KMS-11 (cell line): ENCODE data around the gene FKBP4.

Source experiments
- H2AFZ ChIP-seq: fragments of 200-600 bp; sonication (generic); 2 replicates; pipeline ENCODE4 v1.6.1; 2016; ENCODE audit warnings: antibody characterized with exemption, mixed run types, low read depth
- H3K27ac ChIP-seq: fragments of 200-600 bp; sonication (generic); 2 replicates; pipeline ENCODE4 v1.6.1; 2016; ENCODE audit warnings: mild to moderate bottlenecking, mixed run types
- H3K27me3 ChIP-seq: fragments of 200-600 bp; sonication (generic); 2 replicates; pipeline ENCODE4 v1.6.1; 2017; ENCODE audit warnings: mild to moderate bottlenecking, low read depth, mixed run types, moderate library complexity; ENCODE audit not compliant: insufficient read depth
- H3K36me3 ChIP-seq: fragments of 200-600 bp; sonication (generic); 2 replicates; pipeline ENCODE4 v1.6.1; 2017; ENCODE audit warnings: mild to moderate bottlenecking, mixed run types; ENCODE audit not compliant: insufficient read depth
- H3K4me1 ChIP-seq: fragments of 200-600 bp; sonication (generic); 2 replicates; pipeline ENCODE4 v1.6.1; 2016; ENCODE audit warnings: mild to moderate bottlenecking, low read depth, mixed run types; ENCODE audit not compliant: poor library complexity, severe bottlenecking
- H3K4me2 ChIP-seq: fragments of 200-600 bp; sonication (generic); 2 replicates; pipeline ENCODE4 v1.7.0; 2016; ENCODE audit warnings: mild to moderate bottlenecking, mixed run types
- H3K4me3 ChIP-seq: fragments of 200-600 bp; sonication (generic); IDR thresholded peaks from 2 replicates; pipeline ENCODE4 v1.6.1; 2017; ENCODE audit warnings: low read depth, low read length, mixed read lengths; ENCODE audit not compliant: insufficient read depth
- H3K79me2 ChIP-seq: fragments of 200-600 bp; sonication (generic); 2 replicates; pipeline ENCODE4 v1.6.1; 2016; ENCODE audit warnings: low read depth, mixed run types; ENCODE audit not compliant: insufficient read depth
- H3K9ac ChIP-seq: fragments of 200-600 bp; sonication (generic); 2 replicates; pipeline ENCODE4 v1.6.1; 2016; ENCODE audit warnings: mild to moderate bottlenecking, mixed run types
- H4K20me1 ChIP-seq: fragments of 200-600 bp; sonication (generic); 2 replicates; pipeline ENCODE4 v1.6.1; 2016; ENCODE audit warnings: mild to moderate bottlenecking, mixed run types; ENCODE audit not compliant: insufficient read depth
- TF ChIP-seq, protein P1 (sequence below): fragments of 200-600 bp; sonication (generic); conservative IDR thresholded peaks from 2 replicates; pipeline ENCODE4 v1.6.1; 2017; ENCODE audit warnings: low read depth, mild to moderate bottlenecking, antibody characterized with exemption, low read length, moderate library complexity, mixed read lengths

The FKBP4 gene

GRCh38 chr12:2826036-2826435 lies 31.3 kb downstream of the FKBP4 start:
- TF ChIP-seq, protein P1, sequence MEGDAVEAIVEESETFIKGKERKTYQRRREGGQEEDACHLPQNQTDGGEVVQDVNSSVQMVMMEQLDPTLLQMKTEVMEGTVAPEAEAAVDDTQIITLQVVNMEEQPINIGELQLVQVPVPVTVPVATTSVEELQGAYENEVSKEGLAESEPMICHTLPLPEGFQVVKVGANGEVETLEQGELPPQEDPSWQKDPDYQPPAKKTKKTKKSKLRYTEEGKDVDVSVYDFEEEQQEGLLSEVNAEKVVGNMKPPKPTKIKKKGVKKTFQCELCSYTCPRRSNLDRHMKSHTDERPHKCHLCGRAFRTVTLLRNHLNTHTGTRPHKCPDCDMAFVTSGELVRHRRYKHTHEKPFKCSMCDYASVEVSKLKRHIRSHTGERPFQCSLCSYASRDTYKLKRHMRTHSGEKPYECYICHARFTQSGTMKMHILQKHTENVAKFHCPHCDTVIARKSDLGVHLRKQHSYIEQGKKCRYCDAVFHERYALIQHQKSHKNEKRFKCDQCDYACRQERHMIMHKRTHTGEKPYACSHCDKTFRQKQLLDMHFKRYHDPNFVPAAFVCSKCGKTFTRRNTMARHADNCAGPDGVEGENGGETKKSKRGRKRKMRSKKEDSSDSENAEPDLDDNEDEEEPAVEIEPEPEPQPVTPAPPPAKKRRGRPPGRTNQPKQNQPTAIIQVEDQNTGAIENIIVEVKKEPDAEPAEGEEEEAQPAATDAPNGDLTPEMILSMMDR, result no peak
- no peak overlapping the region for H3K4me3 ChIP-seq
- no peaks in the 10 kb centered on the region for H3K36me3 ChIP-seq
- no peak overlapping the region for H2AFZ ChIP-seq
- no peaks in the 10 kb centered on the region for H3K79me2 ChIP-seq
- H3K27me3 ChIP-seq, result no peaks in the 10 kb centered on the region
- no peaks in the 10 kb centered on the region for H4K20me1 ChIP-seq
- H3K9ac ChIP-seq, result no peak overlapping the region
- H3K4me1 ChIP-seq, result no peaks in the 10 kb centered on the region
- no peak overlapping the region for H3K27ac ChIP-seq
- H3K4me2 ChIP-seq, result no peak overlapping the region

GRCh38 chr12:2826721-2827515 lies 32.1 kb downstream of the FKBP4 start:
- no peaks in the 10 kb centered on the region for H3K4me1 ChIP-seq
- H3K27ac ChIP-seq, result no peak overlapping the region
- no peak overlapping the region for H3K9ac ChIP-seq
- no peaks in the 10 kb centered on the region for H4K20me1 ChIP-seq
- no peak overlapping the region for H3K4me3 ChIP-seq
- TF ChIP-seq, protein P1, result no peak
- no peak overlapping the region for H2AFZ ChIP-seq
- H3K79me2 ChIP-seq, result no peaks in the 10 kb centered on the region
- no peak overlapping the region for H3K4me2 ChIP-seq
- H3K36me3 ChIP-seq, result no peaks in the 10 kb centered on the region
- no peaks in the 10 kb centered on the region for H3K27me3 ChIP-seq

DNA sequence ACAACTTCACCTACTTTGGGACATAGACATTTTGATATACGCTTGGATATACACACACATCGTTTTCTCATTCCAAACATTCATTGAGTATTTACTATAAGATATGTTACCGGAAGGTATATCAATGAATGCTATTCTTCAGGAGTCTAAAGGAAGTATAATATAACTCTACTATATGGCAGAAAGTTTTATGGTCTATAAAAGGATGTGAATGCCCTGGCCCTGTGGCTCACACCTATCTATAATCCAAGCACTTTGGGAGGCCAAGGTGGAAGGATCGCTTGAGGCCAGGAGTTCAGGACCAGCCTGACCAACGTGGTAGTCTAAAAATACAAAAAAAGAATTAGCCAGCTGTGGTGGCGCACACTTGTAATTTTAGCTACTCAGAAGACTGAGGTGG lies 34.5 kb downstream of the FKBP4 start:
- H3K27ac ChIP-seq, result no peak overlapping the region
- H3K79me2 ChIP-seq, result no peaks in the 10 kb centered on the region
- H3K4me2 ChIP-seq, result no peak overlapping the region
- H3K27me3 ChIP-seq, result no peaks in the 10 kb centered on the region
- H2AFZ ChIP-seq, result no peak overlapping the region
- TF ChIP-seq, protein P1, result no peak
- H3K9ac ChIP-seq, result no peak overlapping the region
- H3K4me1 ChIP-seq, result no peaks in the 10 kb centered on the region
- no peak overlapping the region for H3K4me3 ChIP-seq
- H4K20me1 ChIP-seq, result no peaks in the 10 kb centered on the region
- no peaks in the 10 kb centered on the region for H3K36me3 ChIP-seq

DNA sequence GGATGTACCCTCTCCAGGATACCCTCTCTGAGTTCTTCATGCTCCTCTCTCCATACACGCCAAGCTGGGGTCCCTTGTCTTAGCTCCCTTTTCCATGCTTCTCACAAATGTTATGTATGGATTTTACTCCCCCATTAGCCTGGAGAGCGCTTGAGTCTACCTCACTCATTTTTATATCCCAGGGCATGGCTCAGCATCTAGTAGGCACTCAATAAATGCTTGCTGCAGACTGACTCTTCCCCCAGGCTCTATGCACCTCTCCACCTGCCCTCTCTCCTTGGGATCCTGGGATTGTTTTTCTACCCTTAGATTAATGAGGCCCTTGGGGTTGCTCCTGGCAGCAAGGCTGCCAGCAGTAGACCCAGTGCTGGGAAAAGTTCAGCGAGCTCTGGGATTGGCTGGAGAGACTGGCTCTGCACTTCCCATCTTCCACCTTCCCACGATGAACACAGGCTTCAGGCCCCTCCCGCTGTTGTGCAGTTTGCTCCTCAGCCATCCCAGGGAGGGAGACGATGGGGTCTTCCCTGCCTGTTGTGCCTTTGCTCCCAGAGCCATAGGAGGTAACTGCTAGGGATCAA lies 37.9 kb downstream of the FKBP4 start:
- Histone ChIP-seq H3K4me2 (no peak overlapping the region), H3K4me1 (no peaks in the 10 kb centered on the region), H3K36me3 (no peaks in the 10 kb centered on the region), H3K27me3 (no peaks in the 10 kb centered on the region), H2AFZ (no peak overlapping the region), H3K27ac (no peak overlapping the region), H4K20me1 (no peaks in the 10 kb centered on the region), H3K4me3 (no peak overlapping the region), H3K9ac (no peak overlapping the region), H3K79me2 (no peaks in the 10 kb centered on the region)
- TF ChIP-seq, protein P1, result no peak
